Suprapubic skin (tissue), 4 donors: ENCODE data around the gene COPS2.

Source experiments
- POLR2A ChIP-seq, 2 donors: fragments of 450-650 bp; IDR thresholded peaks; one replicate each; pipeline ENCODE4 v1.6.1; 2017; ENCODE audit warnings: antibody characterized with exemption in 2 of 2, mild to moderate bottlenecking in 2 of 2, moderate library complexity in 2 of 2
- POLR2AphosphoS5 ChIP-seq, 3 donors: sonication (generic); formaldehyde crosslinking; IDR thresholded peaks; one replicate each; pipeline ENCODE4 v1.6.1; 2017; ENCODE audit warnings: antibody characterized with exemption in 3 of 3
- TF ChIP-seq, protein P1 (sequence below), 2 donors: fragments of 200-600 bp in 1 of 2; fragments of 450-650 bp in 1 of 2; sonication (generic) in 1 of 2; IDR thresholded peaks; one replicate each; pipeline ENCODE4 v1.5.1; 2016 to 2019; ENCODE audit warnings: antibody characterized with exemption in 2 of 2, mild to moderate bottlenecking in 1 of 2, moderate library complexity in 1 of 2

DNA sequence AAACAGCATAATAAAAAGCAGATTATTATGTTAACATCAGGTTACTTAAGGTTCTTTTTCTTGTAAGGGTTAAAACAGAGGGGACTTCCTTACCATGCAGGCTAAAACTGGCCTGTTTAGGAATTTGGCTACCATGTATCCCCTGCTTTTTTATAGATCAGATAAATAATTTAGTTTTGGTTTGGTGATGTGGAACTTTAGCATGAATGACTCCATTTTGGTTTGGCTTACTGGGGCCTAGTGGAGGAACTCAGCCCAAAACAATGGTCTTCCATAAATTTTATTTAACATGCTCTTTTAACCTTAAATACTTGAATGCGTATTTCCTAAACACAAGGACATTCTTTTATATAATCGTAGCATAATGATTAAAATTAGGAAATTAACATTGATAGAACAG is 33.5 kb upstream of the COPS2 start:
- TF ChIP-seq, protein P1, sequence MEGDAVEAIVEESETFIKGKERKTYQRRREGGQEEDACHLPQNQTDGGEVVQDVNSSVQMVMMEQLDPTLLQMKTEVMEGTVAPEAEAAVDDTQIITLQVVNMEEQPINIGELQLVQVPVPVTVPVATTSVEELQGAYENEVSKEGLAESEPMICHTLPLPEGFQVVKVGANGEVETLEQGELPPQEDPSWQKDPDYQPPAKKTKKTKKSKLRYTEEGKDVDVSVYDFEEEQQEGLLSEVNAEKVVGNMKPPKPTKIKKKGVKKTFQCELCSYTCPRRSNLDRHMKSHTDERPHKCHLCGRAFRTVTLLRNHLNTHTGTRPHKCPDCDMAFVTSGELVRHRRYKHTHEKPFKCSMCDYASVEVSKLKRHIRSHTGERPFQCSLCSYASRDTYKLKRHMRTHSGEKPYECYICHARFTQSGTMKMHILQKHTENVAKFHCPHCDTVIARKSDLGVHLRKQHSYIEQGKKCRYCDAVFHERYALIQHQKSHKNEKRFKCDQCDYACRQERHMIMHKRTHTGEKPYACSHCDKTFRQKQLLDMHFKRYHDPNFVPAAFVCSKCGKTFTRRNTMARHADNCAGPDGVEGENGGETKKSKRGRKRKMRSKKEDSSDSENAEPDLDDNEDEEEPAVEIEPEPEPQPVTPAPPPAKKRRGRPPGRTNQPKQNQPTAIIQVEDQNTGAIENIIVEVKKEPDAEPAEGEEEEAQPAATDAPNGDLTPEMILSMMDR (IDR thresholded peaks at IDR 0.05) = no peak
- TF ChIP-seq POLR2AphosphoS5 (IDR thresholded peaks at IDR 0.05) = no peak
- no peak for TF ChIP-seq POLR2A (IDR thresholded peaks at IDR 0.05)
